Kidney (tissue), 14 donors: ENCODE measurements around the gene PDE8A. TPM values are rescaled to one million over a fixed set of nuclear protein-coding genes. Genes with fewer than 3 reads are reported as not detected.
"Not testable (repeated sequence)": the region's sequence is repeated elsewhere in the genome, so short reads cannot be mapped to it uniquely, and the experiment has no call there.

ENCODE experiments used
- DNase-seq, 5 donors: peaks; one replicate each; pipeline ENCODE4 v3.0.0-alpha.2; 2013 to 2020
- FAIRE-seq: peaks from 2 replicates; lab custom pipeline; 2012; peaks lifted over from hg19 to GRCh38; lab: Jason Lieb, UNC
- H3K27ac ChIP-seq, 2 donors: one replicate each; pipeline ENCODE4 v1.7.0; 2013; ENCODE audit warnings: low read depth in 2 of 2, low read length in 2 of 2, inconsistent platforms in 1 of 2
- H3K27me3 ChIP-seq: one replicate; pipeline ENCODE4 v1.7.1; 2013; ENCODE audit warnings: low read length, inconsistent platforms; ENCODE audit not compliant: control insufficient read depth, insufficient read depth
- H3K36me3 ChIP-seq, 3 donors: one replicate each; pipeline versions ENCODE4 v1.7.0 to v1.7.1; 2013; ENCODE audit warnings: low read length in 3 of 3, control low read depth in 1 of 3, inconsistent platforms in 1 of 3; ENCODE audit not compliant: insufficient read depth in 3 of 3, control insufficient read depth in 2 of 3
- H3K4me1 ChIP-seq, 3 donors: one replicate each; pipeline versions ENCODE4 v1.7.0 to v1.7.1; 2013; ENCODE audit warnings: low read length in 3 of 3, inconsistent platforms in 1 of 3, low read depth in 1 of 3; ENCODE audit not compliant: control insufficient read depth in 2 of 3, insufficient read depth in 2 of 3
- H3K4me3 ChIP-seq, 3 donors: one replicate each; pipeline versions ENCODE4 v1.7.0 to v1.8.1; 2013; ENCODE audit warnings: low read length in 3 of 3, control low read depth in 1 of 3, inconsistent platforms in 1 of 3
- H3K9ac ChIP-seq, 3 donors: one replicate each; pipeline versions ENCODE4 v1.7.0 to v1.7.1; 2013; ENCODE audit warnings: low read length in 3 of 3, control low read depth in 1 of 3, inconsistent platforms in 1 of 3
- H3K9me3 ChIP-seq, 3 donors: one replicate each; pipeline versions ENCODE4 v1.7.0 to v1.7.1; 2013; ENCODE audit warnings: low read length in 3 of 3, control low read depth in 1 of 3, inconsistent platforms in 1 of 3; ENCODE audit not compliant: control insufficient read depth in 2 of 3, insufficient read depth in 1 of 3
- CTCF ChIP-seq: IDR thresholded peaks from 3 replicates; pipeline ENCODE4 v1.5.1; 2012; ENCODE audit warnings: mild to moderate bottlenecking, moderate library complexity, borderline replicate concordance; ENCODE audit not compliant: insufficient read depth; ENCODE audit errors: extremely low read depth
- intact Hi-C: fragments of 100-400 bp; cut with DNase I; formaldehyde crosslinking; loops from one replicate; pipeline ENCODE4 v1.11.1; 2022
- polyA plus RNA-seq: library from polyadenylated mRNA; stranded (reverse); fragments of 350-450 nt; fragmentation: Illumina TruSeq; extraction: RNeasy Lipid Tissue Mini Kit (QIAGEN cat#74804); gene quantifications from one replicate; pipeline ENCODE4 v1.2.3, GENCODE V29; 2014; ENCODE audit warnings: low read depth, low replicate concordance; ENCODE audit not compliant: insufficient read depth
- total RNA-seq: library from RNA; stranded (reverse); fragmentation: NEBNext Ultra II Directional; extraction: Animal tissue kit (Norgen Biotek cat#: 25700); gene quantifications from one replicate; pipeline ENCODE4 v1.2.1, GENCODE V29; 2021
- donor health status: control.
- donor health status: control.
- donor health status: control.
- donor health status: control.
- donor health status: control.
- donor health status: DM: yes; HTN: yes; CAD: no.
- donor health status: Normal renal cell carcinoma (clear cell type).

The PDE8A gene
- total and polyA plus RNA-seq, 2 donors from 2014 or later: 20.3 to 37.5 TPM

- intact Hi-C loops: no loop called here
- no peak for TF ChIP-seq CTCF
- no peaks in the 10 kb centered on the region for H3K27me3 ChIP-seq
- FAIRE-seq: no peak
- peak in 2 of 5 donors; percentile 61 to 89 for DNase-seq
- H3K27ac ChIP-seq: peak overlapping the region; percentile 49 to 73
- peaks cover 3 to 39% (median 33%) of the 10 kb centered on the region in 3 donors for H3K4me1 ChIP-seq
- no peaks in the 10 kb centered on the region for H3K36me3 ChIP-seq
- H3K4me3 ChIP-seq: no peak overlapping the region
- H3K9ac ChIP-seq: no peak overlapping the region
- no peaks in the 10 kb centered on the region for H3K9me3 ChIP-seq
These were observed 28.9 kb downstream of the PDE8A start for GRCh38 chr15:85010386-85011159.

GRCh38 chr15:85011160-85011571 is 29.5 kb downstream of the PDE8A start:
- FAIRE-seq: no peak
- H3K4me1 ChIP-seq: peaks cover 3 to 39% (median 33%) of the 10 kb centered on the region in 3 donors

GRCh38 chr15:85011724-85012123 is 30.1 kb downstream of the PDE8A start:
- H3K4me3 ChIP-seq, DNase-seq, H3K9me3 ChIP-seq, H3K27me3 ChIP-seq, intact Hi-C loops, H3K9ac ChIP-seq, H3K27ac ChIP-seq, FAIRE-seq, H3K36me3 ChIP-seq: not testable (repeated sequence)
- H3K4me1 ChIP-seq: peaks cover 3 to 41% (median 33%) of the 10 kb centered on the region in 3 donors

More at GRCh38 chr15:85011160-85011571, 29.5 kb downstream of the PDE8A start:
- no peak overlapping the region for H3K4me3 ChIP-seq
- H3K9ac ChIP-seq: no peak overlapping the region
- TF ChIP-seq CTCF: no peak
- H3K27ac ChIP-seq: peak overlapping the region; percentile 49 to 73
- no peaks in the 10 kb centered on the region for H3K9me3 ChIP-seq
- no peaks in the 10 kb centered on the region for H3K27me3 ChIP-seq
- intact Hi-C loops: no loop called here
- DNase-seq: no peak
- H3K36me3 ChIP-seq: no peaks in the 10 kb centered on the region

- Histone ChIP-seq H3K4me1 (peaks cover 3 to 27% (median 18%) of the 10 kb centered on the region in 3 donors), H3K36me3 (no peaks in the 10 kb centered on the region), H3K27me3 (no peaks in the 10 kb centered on the region), H3K27ac (no peak overlapping the region), H3K9me3 (no peaks in the 10 kb centered on the region), H3K4me3 (no peak overlapping the region), H3K9ac (no peak overlapping the region)
- TF ChIP-seq CTCF: no peak
- intact Hi-C loops: no loop called here
- DNase-seq (no peak), FAIRE-seq (no peak)
These were observed 32.1 kb downstream of the PDE8A start for GRCh38 chr15:85013785-85014184.
